ENCODE measurements around the gene SLC12A5. TPM values are rescaled to one million over a fixed set of nuclear protein-coding genes. Genes with fewer than 3 reads are reported as not detected.
A peak's percentile ranks its signal among the peaks of the same experiment; 100 is the strongest.

Gene SLC12A5
- polyA plus RNA-seq, 3 donors: not detected

DNA sequence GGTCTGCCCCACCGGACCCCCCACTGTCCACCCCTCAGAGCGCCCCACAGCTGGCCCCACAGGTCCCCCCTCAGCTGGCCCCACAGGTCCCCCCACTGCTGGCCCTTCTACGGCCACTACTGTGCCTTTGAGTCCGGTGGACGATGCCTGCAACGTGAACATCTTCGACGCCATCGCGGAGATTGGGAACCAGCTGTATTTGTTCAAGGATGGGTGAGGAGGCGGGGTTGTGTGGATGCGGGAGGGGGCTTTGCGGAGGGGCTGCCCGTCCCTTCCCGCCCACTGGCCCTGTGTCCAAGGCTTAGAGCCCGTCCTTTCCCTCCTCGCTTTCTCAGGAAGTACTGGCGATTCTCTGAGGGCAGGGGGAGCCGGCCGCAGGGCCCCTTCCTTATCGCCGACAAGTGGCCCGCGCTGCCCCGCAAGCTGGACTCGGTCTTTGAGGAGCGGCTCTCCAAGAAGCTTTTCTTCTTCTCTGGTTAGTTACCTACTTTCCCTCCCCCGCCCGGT is 15.6 kb upstream of the SLC12A5 start:
- intact Hi-C loops (cut with micrococcal nuclease): loop anchor here (1.0 to 10.0 kb wide), 4 partner anchors 26 to 161 kb away; partner anchors contain the start of gene NCOA5 (in 1 of the 2)
- Histone ChIP-seq H3K4me3 (replicated peaks in 1 of 3; ENCODE audit: low read depth in 2 of 3, low read length in 3 of 3) (peak overlapping the region in 1 of 3 experiments; percentile 50), H3K36me3 (replicated peaks in 1 of 2; ENCODE audit: control insufficient read depth in 1 of 2, insufficient read depth in 2 of 2, low read length in 2 of 2) (no peaks in the 10 kb centered on the region), H3K27me3 (ENCODE audit: control insufficient read depth in 2 of 2, insufficient read depth in 2 of 2, low read length in 2 of 2) (peaks cover 13 to 77% of the 10 kb centered on the region in 2 donors), H2AFZ (ENCODE audit: insufficient read depth, low read depth, low read length, poor library complexity, severe bottlenecking) (peak overlapping the region; percentile 52), H3K79me2 (ENCODE audit: insufficient read depth, low read length) (no peaks in the 10 kb centered on the region), H3K9ac (ENCODE audit: insufficient read depth, low read length, poor library complexity, severe bottlenecking) (no peak overlapping the region), H3K4me1 (ENCODE audit: control insufficient read depth in 1 of 2, insufficient read depth in 2 of 2, low read length in 2 of 2) (peaks cover 56 to 61% of the 10 kb centered on the region in 2 donors), H4K20me1 (ENCODE audit: insufficient read depth, low read length) (peaks cover 4% of the 10 kb centered on the region), H3K9me3 (replicated peaks in 1 of 2; ENCODE audit: control insufficient read depth in 1 of 2, insufficient read depth in 1 of 2, low read length in 2 of 2) (peaks cover 0 to 5% of the 10 kb centered on the region in 2 donors), H3K27ac (ENCODE audit: low read depth in 1 of 2, low read length in 2 of 2) (no peak overlapping the region), H3K4me2 (replicated peaks; ENCODE audit: extremely low read depth, low read length, poor library complexity, severe bottlenecking) (peak overlapping the region; percentile 59)
- Mint-ChIP-seq H3K36me3 (peaks cover 0 to 26% of the 10 kb centered on the region in 2 donors), H3K27ac (peak overlapping the region in 3 of 7 donors; percentile 26 to 79 (median 66)), H3K9me3 (peaks cover 5 to 30% (median 22%) of the 10 kb centered on the region in 7 donors), H3K4me1 (peaks cover 54% of the 10 kb centered on the region), H3K27me3 (ENCODE audit: low read depth in 3 of 3) (peaks cover 73 to 83% (median 76%) of the 10 kb centered on the region in 3 donors), H3K4me3 (peak overlapping the region; percentile 61 to 85)
- 1% methylated on average over 20 of the region's 29 CpGs for WGBS (ENCODE audit: insufficient coverage)
- no peak for DNase-seq
- no peak for TF ChIP-seq CTCF (IDR thresholded peaks at IDR 0.05)

GRCh38 chr20:46013829-46014516 is 15.0 kb upstream of the SLC12A5 start:
- peaks cover 0 to 5% of the 10 kb centered on the region in 2 donors for H3K9me3 ChIP-seq (replicated peaks in 1 of 2; ENCODE audit: control insufficient read depth in 1 of 2, insufficient read depth in 1 of 2, low read length in 2 of 2)
- peak overlapping the region in 1 of 3 experiments; percentile 50 for H3K4me3 ChIP-seq (replicated peaks in 1 of 3; ENCODE audit: low read depth in 2 of 3, low read length in 3 of 3)
- peak; percentile 55 to 74 (median 56) for DNase-seq
- no peak overlapping the region for H3K9ac ChIP-seq (ENCODE audit: insufficient read depth, low read length, poor library complexity, severe bottlenecking)
- peaks cover 48% of the 10 kb centered on the region for H3K4me1 Mint-ChIP-seq
- H3K36me3 ChIP-seq (replicated peaks in 1 of 2; ENCODE audit: control insufficient read depth in 1 of 2, insufficient read depth in 2 of 2, low read length in 2 of 2): no peaks in the 10 kb centered on the region
- H3K4me3 Mint-ChIP-seq: peak overlapping the region; percentile 61 to 72
- intact Hi-C loops (cut with micrococcal nuclease): loop anchor here (1.0 to 10.0 kb wide), 4 partner anchors 27 to 161 kb away; partner anchors contain the start of gene NCOA5 (in 1 of the 2)
- H3K9me3 Mint-ChIP-seq: peaks cover 5 to 30% (median 22%) of the 10 kb centered on the region in 7 donors
- H3K27ac Mint-ChIP-seq: peak overlapping the region in 3 of 7 donors; percentile 25 to 79 (median 26)
- peaks cover 0 to 25% of the 10 kb centered on the region in 2 donors for H3K36me3 Mint-ChIP-seq
- peaks cover 11 to 71% of the 10 kb centered on the region in 2 donors for H3K27me3 ChIP-seq (ENCODE audit: control insufficient read depth in 2 of 2, insufficient read depth in 2 of 2, low read length in 2 of 2)
- H3K27me3 Mint-ChIP-seq (ENCODE audit: low read depth in 3 of 3): peaks cover 67 to 83% (median 75%) of the 10 kb centered on the region in 3 donors
- TF ChIP-seq CTCF (IDR thresholded peaks at IDR 0.05): peak; percentile 99
- H3K4me1 ChIP-seq (ENCODE audit: control insufficient read depth in 1 of 2, insufficient read depth in 2 of 2, low read length in 2 of 2): peaks cover 50 to 55% of the 10 kb centered on the region in 2 donors
- H3K79me2 ChIP-seq (ENCODE audit: insufficient read depth, low read length): no peaks in the 10 kb centered on the region
- H3K4me2 ChIP-seq (replicated peaks; ENCODE audit: extremely low read depth, low read length, poor library complexity, severe bottlenecking): peak overlapping the region; percentile 59
- H3K27ac ChIP-seq (ENCODE audit: low read depth in 1 of 2, low read length in 2 of 2): no peak overlapping the region
- peaks cover 4% of the 10 kb centered on the region for H4K20me1 ChIP-seq (ENCODE audit: insufficient read depth, low read length)
- WGBS (ENCODE audit: insufficient coverage): under 1% methylated on average over 55 of the region's 67 CpGs
- peak overlapping the region; percentile 52 for H2AFZ ChIP-seq (ENCODE audit: insufficient read depth, low read depth, low read length, poor library complexity, severe bottlenecking)

All from CD14-positive monocyte (primary cell).